H4 (cell line): ENCODE results near the gene CBFA2T2. TPM values are rescaled to one million over a fixed set of nuclear protein-coding genes. Genes with fewer than 3 reads are reported as not detected.

Experiments used
- DNase-seq: peaks from one replicate; pipeline ENCODE4 v3.0.0-alpha.2; 2015; ENCODE audit warnings: low spot score
- total RNA-seq: library from RNA; depleted of rRNA; stranded (reverse); fragments of >200 nt; shearing (Covaris generic); gene quantifications from 2 replicates; pipeline ENCODE4 v1.2.3, GENCODE V29; 2014

CBFA2T2 gene
- total RNA-seq, 1 experiment from 2014 or later: 3.6 TPM

DNA sequence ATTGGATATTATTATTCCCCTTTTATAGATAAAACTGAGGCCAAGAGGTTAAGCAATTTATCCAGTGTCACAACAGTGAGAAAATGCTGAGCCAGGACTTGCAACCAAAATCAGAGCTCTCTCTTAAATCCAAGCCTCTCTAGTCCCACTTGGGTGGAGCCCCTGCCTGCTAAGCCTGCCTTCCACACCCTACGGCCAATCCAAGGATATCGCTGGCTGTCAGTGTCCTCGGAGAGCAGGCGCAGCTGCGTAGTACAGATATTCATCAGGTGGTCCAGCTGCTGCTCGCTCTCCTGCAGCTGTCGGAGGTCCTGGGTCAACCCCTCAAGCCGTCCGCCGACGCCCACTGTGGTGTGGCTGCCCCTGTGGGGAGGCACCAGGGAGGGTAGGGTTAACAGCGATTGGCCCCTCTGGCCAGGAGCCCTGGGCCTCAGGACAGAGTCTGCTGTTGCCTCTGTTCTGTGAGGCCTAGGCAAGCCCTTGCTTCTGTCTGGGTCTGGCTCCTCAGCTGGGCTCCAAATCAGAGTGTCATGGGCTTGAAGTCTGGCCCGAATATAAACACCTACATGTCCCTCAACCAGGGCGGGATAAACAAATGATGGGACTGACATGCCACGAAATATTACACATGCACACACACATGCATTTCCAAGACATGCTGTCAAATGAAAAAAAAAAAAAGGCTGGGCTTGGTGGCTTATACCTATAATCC, 188.3 kb downstream of the CBFA2T2 start:
- DNase-seq: no peak

DNA sequence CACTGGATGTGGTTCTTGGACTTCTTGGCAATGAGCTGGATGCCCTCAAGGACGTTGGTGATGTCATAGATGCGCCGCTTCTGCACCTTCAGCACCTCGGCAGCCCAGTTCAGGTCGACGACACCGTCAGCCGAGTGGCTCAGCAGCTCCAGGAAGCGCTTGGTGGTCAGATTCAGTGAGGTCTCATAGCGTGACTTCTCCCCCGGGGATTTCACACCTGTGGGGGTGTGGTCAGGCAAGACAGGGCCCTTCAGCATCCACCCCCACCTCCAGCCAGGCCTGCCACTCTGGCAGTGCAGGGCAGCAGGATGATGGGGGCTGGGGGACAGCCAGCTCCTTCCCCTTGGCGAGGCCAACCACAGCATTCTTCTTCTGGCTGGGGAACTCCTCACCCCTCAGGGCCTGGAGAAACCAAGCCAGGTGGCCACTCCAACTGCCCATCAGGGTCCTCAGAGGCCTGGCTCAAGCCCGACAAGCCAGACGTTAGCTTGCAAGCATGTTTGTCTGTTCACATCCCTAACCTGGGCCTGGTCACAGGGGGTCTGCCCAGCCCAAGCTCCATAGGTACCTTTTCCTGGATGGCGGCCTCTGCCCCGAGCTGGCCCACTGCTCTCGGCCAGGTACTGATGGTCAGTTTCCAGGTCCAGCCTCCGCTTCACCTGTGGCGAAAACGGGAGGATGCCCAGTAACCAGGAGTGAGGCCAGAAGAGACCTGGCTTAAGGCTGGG, 190.0 kb downstream of the CBFA2T2 start:
- no peak for DNase-seq

DNA sequence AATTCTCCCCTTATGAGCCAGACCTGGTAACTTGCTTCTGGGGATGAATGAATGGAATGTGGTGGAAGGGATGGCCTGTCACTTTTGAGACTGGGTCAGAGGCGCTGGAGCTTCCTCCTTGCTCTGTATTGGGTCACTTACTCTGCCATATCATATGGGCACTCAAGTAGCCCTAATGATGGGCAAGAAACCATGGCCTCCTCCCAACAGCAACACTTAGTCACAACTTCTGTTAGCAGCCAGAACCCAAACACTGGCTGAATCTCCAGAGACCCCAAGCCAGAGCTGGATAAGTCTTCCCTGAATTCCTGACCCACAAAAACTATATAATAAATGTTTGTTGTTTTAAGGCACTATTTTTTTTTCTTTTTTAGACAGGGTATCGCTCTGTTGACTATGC, 190.8 kb downstream of the CBFA2T2 start:
- no peak for DNase-seq

DNA sequence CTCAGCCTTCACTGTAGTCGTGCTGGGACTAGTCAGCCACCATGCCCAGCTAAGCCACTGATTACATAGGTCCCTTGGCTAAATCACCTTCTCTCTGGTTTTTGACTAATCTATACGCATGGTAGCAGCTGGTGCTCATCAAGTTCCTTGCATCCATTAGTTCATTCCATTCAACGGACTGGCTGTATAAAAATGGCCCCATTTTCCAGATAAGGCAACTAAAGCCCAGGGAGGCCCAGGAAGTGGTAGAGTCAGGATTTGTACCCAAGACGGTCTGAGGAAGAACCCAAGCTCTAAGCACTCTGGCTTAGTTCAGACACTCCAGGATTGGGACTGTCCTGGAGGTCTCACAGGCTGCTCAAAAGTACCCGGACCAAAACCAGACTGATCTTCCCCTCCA, 191.4 kb downstream of the CBFA2T2 start:
- DNase-seq: no peak

DNA sequence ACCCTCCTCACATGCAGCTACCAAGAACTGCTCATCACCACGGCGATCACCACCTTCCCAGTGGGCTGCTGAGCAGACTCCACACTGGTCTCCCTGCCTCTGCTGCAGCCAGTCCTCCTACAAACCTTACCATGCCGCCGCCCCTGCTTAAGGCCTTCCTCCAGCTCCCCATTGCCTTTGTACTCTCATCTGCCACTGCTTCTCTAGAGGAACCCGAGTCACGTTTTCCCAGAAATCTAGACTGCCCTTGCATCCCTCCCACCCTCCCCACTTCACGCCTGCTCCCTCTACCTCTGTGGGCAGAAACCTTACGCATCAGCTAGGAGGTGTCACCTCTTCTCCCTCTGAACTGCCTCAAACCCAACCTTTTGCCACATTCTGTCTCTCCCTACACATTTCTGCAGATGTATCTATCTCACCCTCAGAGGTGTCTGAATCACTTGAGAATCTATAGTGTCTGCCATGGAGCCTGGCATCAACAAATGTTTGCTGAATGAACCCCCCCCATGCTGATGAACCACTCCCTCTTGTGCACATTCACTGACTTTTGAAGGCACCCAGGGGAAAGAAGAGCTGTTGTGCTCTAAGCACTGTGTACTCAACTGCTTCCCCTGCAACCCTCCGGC, 191.9 kb downstream of the CBFA2T2 start:
- no peak for DNase-seq

DNA sequence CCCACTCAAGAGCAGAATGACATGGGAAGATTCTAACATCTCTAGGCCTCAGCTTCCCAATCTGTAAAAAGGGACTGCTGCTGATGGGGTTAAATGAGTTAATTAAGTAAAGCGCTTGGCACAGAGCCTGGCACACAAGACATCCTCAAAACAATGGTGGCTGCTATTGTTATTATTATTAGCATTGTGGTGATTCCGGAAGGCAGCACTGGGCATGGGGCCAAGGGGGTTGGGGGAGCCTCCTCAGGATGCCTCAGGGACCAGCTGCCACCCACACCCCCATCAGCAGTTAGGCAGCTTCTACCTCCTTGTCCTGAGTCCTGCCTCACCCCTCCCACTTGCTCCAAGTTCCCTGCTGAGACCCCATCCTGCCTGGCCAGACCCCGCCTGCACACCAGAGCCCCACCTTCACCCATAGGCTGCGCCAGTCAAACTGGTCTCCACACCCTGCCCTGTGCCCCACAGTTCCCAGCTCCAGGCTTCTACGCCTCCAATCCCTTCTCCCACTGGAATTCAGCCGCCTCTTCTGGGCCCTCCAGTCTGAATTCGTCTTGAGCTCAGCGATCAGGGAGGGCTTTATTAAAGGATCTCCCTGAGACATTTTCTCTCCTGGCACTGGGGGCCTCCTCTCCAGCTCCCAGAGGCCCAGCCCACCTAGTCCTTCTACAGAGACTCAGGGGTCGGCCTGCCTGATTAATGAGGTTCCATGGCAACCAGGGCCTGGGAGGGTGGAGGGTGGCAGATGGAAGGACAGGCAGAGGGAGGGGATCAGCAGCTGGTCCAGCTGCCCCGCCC, 194.8 kb downstream of the CBFA2T2 start:
- DNase-seq: no peak

DNA sequence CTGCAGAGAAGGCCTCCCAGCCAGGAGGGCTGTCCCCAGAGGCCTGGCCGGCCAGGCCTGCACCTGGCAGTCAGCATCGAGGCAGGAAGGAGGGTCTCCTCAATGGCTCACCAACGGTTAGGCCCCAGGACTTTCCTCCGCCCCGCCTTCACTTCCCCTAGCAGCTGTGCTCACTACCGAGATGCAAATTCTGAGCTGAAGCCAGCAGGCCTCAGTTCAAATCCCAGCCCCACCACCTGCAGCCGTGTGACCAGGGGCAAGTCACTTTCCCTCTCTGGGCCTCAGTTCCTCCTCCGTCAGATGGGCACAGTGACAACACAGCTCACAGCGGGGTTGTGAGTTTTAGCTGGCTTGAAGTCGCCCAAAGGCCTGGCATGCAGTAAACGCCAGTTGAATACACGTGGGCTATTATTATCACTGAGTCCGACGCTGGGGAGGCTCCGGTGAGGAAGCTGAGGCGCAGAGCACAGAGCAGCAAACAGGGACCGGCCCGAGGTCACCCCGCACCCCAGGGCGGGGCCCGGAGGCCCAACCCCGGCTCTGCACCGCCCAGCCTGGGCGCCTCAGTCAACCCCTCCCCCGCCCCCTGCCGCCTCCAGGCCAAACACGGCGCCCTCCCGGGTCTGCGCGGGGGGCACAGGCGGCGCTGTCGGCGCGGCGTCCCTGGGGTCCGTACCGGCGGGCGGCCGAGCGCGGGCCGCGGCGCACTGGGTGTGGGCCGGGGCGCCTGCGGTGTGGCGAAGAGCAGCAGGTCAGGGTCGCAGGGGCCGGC, 195.6 kb downstream of the CBFA2T2 start:
- no peak for DNase-seq

DNA sequence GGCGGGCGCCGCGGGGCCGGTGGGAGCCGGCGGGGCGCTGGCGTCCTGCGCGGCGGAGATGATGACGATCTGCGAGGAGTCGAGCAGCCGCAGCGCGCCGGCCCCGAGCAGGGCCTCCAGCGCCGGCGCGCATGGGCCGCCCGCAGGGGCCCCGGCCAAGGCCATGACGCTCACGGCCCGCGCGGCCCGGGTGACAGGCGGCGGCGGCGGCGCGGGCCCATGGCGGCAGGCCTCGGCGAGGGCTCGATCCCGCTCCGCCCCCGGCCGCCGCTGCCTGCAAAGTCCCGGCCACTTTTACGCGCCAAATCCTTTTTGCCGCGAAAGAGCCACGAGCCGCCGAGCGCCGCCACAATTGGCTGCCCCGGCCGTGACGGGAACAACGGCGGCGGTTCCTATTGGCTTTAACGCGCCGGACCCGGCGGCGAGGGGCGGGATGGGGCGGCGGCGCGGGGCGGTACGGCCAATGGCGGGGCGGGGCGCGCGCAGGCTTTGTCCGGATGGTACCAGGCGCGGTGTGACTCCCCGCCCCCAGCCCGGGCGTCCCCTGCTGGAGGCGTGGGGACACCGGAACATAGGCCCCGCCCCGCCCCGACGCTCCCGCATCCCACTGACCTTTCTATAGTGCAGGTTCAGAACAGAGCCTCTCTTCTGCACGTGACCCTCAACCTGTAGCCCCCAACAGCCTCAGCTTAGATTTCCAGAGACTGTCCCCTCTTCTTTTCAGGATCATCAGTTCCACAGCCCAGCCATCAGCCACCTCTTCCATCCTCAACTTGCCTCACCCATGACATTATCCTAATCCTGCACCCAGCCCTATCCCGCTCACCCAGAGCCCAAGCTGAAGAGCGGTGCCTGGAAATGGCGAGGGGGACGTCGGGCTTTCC, 196.4 kb downstream of the CBFA2T2 start, which contains the start of gene E2F1:
Gene E2F1, minus strand, starts transcription at position 286 of the 884 bp plus-strand sequence. Its CDS starts 121 bp downstream, at position 165.
- peak; percentile 86 for DNase-seq

DNA sequence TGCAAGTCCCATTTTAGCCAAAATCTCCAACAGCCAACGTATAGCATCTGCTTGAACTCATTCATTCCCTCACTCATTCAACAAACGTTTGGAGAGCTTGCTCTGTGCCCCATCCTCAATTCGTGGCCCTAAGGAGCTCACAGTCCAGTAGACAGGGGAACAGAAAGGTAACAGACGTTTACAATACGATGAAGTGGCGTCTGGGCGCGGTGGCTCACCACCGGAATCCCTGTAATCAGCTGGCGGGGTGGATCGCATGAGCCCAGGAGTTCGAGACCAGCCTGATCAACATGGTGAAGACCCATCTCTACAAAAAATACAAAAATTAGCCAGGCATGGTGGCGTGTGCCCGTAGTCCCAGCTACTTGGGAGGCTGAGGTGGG, 197.1 kb downstream of the CBFA2T2 start:
- DNase-seq: no peak

DNA sequence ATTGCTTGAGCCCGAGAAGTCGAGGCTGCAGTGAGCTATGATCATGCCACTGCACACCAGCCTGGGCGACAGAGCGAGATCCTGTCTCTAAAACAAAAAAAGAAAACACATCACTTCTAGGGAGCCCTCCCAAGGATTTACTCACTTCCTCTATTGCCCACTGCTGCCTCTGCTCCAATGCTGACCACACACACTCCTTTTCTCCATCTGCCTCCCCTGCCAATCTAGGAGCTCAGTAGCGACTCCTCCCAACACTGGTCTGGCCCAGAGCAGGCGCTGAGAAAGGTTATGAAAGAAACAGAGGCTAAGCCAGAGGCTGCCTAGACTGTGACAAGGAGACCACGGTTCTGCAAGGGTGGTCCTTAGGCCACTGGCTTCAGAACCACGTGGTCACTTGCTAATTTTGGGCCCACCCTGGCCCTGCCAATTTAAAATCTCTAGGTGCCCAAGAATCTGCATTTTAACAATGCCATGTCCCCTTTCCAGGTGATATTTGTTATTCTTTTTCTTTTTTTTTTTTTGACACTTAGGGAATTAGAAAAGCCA, 197.5 kb downstream of the CBFA2T2 start:
- no peak for DNase-seq

DNA sequence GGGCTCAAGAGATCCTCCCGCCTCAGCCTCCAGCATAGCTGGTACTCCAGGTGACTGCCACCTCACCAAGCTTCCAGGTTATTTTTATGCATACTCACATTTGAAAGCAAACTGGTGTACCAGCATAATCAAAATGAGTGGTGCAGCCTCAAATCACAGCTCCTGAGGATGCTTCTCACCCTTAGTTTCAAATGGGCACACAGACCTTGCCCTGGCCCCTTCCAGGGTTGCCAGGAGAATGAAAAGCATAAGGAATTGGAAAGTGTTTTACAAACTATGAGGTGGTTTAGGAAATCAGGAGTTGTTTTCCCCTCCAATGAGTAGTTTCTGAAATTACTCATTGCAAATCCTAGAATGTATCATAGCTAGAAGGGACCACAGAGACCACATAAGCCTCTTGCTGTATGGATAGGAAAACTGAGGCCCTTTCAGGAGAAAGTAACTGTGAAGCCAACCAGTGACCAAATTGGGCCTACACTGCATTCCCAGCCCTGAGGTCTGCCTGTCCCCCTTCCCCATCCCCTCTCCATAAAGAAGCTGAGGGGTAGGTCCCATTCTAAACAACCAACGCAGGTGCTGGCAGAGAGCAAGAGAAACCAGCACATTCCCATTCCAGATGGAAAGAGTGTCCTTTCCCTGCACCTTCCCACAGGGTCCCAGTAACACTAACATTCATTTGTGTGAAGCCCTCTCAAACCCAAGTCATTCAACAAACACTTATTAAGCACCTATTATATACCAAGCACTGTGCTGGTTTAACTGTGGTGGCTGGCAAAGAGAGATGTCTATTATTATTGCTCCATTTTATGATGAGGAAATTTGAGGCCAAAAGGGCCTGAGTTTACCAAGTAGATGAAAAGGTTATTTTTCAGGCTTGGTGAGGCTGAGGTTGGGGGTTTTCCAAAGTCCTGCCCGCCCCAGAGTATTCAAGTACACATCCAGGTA, 198.4 kb downstream of the CBFA2T2 start:
- no peak for DNase-seq

DNA sequence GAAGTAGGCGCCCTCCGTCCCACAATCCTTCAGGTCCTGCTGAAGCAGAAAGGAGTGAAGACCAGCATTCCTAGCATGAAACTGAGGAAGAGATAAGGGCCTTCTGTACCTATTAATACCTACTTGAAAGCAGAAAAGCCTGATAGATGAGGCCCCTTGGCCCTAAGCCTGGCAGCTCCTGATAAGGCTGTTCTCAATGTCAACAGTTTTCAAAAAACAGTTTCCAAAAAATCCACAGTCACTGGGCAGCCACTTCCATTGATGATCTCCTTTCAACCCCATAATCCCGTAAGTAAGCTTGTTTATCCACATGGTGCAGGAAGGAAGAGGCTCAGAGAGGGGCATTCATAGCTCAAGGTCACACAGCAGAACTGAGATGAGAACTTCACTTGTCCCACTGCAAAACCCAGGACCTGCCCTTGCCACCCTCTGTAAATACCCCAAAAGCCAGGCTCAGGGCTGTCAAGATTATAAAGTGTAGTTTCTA, 199.1 kb downstream of the CBFA2T2 start:
- DNase-seq: no peak

DNA sequence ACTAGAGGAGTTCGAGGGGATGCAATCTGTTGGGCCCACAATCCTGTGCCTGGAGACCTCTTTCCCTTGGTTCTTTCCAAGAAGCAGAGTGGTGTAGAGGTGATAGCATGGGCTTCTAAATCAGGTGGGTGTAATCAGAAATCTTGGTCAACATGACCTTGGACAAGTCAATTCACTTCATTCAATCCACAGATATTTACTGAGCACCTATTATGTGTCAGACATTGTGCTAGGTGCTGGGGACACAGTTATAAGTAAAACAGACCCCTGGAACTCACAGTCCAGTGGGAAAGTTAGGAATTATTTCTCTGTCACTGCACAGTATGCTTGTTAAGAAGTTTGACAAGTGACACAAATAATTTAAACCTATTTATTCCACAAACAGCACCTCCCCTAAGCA, 199.6 kb downstream of the CBFA2T2 start:
- DNase-seq: no peak

DNA sequence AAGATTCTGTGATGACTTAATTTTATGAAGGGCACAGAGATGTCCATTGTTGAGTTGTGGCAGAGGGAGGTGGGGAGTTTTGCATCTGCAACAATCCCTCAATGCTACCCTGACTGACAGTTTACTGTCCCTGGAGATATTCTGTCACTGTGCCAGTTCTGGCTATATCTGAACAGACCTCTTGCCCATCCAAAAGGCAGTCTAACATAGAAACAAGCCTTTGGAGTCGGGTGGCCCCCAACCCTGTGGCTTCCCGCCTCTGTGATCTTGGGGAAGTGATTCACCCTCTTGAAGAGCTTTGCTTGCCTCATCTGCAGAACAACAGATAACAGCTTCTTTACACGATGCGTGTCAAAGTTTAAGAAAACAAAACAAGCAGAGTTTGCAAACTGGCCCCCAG, 200.1 kb downstream of the CBFA2T2 start:
- DNase-seq: no peak

DNA sequence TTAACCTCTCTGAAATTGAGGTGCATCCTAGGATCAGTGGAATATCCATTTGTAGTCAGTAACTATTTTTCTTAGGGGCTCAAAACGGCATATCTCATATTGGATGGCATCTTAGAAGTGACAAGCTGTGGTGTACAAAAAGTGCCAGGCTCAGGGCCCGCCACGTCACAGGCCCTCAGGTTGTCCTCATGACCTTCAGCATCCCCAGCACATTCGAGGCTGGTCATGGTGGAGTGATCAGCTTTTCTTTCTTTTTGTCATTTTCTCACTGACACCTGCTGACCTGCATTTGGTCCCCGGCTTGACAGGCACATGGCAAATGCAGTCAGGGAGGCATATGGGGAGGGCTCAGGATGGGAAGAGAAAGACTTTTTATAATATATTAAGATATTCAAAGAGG, 203.4 kb downstream of the CBFA2T2 start:
- no peak for DNase-seq

DNA sequence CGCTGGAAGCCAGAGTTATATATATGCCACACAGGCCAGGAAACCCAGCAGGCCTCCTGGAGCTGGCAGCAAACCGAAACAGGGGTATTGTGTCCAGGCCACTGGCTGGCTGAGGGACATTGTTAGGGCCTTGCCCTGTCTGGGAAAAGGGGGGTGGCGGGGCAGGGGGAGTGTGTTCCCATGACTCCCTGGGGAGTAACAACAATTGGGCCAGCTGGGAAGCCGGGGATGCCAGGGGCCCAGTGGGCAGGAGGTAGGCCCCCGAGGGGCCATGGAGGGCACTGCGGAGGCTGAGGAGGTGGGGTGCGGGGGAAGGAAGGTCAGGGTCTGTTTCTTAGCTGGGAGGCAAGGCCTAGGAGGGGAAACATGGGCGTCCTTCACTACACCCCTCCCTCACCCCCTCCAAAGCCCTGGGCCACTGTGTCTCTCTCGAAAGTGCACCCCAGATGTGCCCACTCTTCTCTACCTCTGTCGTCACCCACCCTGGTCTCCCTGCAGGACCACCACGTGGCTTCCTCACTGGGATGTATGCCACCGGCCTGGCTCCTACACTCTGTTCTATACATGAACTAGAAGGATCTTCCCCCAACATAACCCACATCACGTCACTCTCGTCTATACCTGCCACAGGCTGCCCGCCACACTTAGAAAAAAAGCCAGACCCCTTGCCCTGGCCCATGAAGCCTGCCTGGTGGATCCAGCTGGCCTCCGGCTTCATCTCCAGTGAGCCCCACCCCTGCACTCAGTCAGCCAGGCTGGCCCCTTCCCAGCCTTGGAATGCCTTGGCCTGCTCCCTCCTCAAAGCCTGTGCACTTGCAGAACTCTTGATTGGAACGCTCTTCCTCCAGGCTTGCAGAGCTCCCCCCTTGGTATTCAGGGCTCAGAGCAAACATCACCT, 204.1 kb downstream of the CBFA2T2 start:
- DNase-seq: no peak

DNA sequence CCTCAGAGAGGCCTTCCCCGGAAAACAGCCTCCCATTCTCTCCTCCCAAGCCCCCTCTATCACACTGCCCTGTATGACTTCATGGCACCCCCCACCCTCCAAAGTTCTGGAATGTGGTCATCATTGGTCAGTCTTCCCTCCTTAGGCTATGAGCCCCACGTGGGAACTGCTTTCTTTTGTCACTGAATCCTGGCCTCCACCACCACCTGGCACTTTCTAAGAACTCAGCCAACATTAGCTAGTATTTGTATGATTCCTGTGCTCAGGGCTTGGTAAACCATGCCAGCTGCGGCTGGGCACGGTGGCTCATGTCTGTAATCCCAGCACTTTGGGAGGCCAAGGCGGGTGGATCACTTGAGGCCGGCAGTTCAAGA, 204.7 kb downstream of the CBFA2T2 start:
- no peak for DNase-seq

DNA sequence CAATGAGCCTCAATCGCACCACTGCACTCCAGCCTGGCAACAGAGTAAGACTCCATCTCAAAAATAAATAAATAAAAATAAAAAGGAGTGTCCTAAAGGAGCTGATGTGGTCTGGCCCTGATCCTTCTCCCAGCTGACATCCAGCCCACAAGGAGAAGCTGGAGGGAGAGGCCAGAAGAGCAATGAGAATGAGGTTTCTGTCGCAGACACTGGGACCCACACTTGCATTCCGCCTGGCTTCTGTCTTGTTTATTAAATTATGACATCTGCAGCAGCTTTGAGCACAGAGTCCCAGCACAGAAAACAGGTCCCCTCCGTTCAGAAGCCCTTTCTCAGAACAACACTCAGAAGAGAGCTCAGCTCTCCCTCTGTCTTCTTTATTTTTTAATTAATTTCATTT, 206.6 kb downstream of the CBFA2T2 start:
- no peak for DNase-seq
